Effector memory CD4-positive, alpha-beta T cell (primary cell): ENCODE results near the gene C1orf226.

Experiments used
- DNase-seq, 3 donors: peaks; one replicate each; pipeline ENCODE4 v3.0.0-alpha.2; 2020
- H3K27ac ChIP-seq: 2 replicates; pipeline ENCODE4 v1.7.0; 2013; ENCODE audit warnings: mild to moderate bottlenecking, low read length, moderate library complexity; ENCODE audit not compliant: insufficient read depth, poor library complexity, severe bottlenecking
- H3K27me3 ChIP-seq: replicated peaks from 2 replicates; pipeline ENCODE4 v1.7.0; 2013; ENCODE audit warnings: mild to moderate bottlenecking, low read length; ENCODE audit not compliant: insufficient read depth, control insufficient read depth, poor library complexity, severe bottlenecking
- H3K36me3 ChIP-seq: 2 replicates; pipeline ENCODE4 v1.7.0; 2013; ENCODE audit warnings: mild to moderate bottlenecking, low read length, moderate library complexity; ENCODE audit not compliant: control insufficient read depth, insufficient read depth
- H3K4me1 ChIP-seq: 2 replicates; pipeline ENCODE4 v1.7.0; 2013; ENCODE audit warnings: low read length, mild to moderate bottlenecking; ENCODE audit not compliant: control insufficient read depth, insufficient read depth, poor library complexity, severe bottlenecking
- H3K4me3 ChIP-seq: 2 replicates; pipeline ENCODE4 v1.7.0; 2013; ENCODE audit warnings: low read length, low read depth, mild to moderate bottlenecking; ENCODE audit not compliant: insufficient read depth, poor library complexity, severe bottlenecking
- H3K9me3 ChIP-seq: 2 replicates; pipeline ENCODE4 v1.7.0; 2013; ENCODE audit warnings: mild to moderate bottlenecking, low read length, moderate library complexity; ENCODE audit not compliant: control insufficient read depth

The C1orf226 gene

GRCh38 chr1:162389021-162389818 is 7.7 kb downstream of the C1orf226 start:
- Histone ChIP-seq H3K4me1 (no peaks in the 10 kb centered on the region), H3K27ac (no peak overlapping the region), H3K27me3 (no peaks in the 10 kb centered on the region), H3K36me3 (no peaks in the 10 kb centered on the region), H3K9me3 (no peaks in the 10 kb centered on the region), H3K4me3 (no peak overlapping the region)
- no peak for DNase-seq

- no peaks in the 10 kb centered on the region for H3K27me3 ChIP-seq
- no peak for DNase-seq
- H3K4me3 ChIP-seq: no peak overlapping the region
- no peaks in the 10 kb centered on the region for H3K9me3 ChIP-seq
- H3K27ac ChIP-seq: no peak overlapping the region
- no peaks in the 10 kb centered on the region for H3K4me1 ChIP-seq
- no peaks in the 10 kb centered on the region for H3K36me3 ChIP-seq
Measured at GRCh38 chr1:162389971-162390370, 8.4 kb downstream of the C1orf226 start.

- Histone ChIP-seq H3K27ac (no peak overlapping the region), H3K4me1 (no peaks in the 10 kb centered on the region), H3K9me3 (no peaks in the 10 kb centered on the region), H3K27me3 (no peaks in the 10 kb centered on the region), H3K36me3 (no peaks in the 10 kb centered on the region), H3K4me3 (no peak overlapping the region)
- no peak for DNase-seq
Measured at GRCh38 chr1:162390396-162391185, 9.1 kb downstream of the C1orf226 start.

- Histone ChIP-seq H3K36me3 (no peaks in the 10 kb centered on the region), H3K9me3 (no peaks in the 10 kb centered on the region), H3K27me3 (no peaks in the 10 kb centered on the region), H3K4me1 (no peaks in the 10 kb centered on the region), H3K27ac (no peak overlapping the region), H3K4me3 (no peak overlapping the region)
- no peak for DNase-seq
Measured at GRCh38 chr1:162391790-162392563, 10.4 kb downstream of the C1orf226 start.

- Histone ChIP-seq H3K36me3 (no peaks in the 10 kb centered on the region), H3K4me3 (no peak overlapping the region), H3K4me1 (no peaks in the 10 kb centered on the region), H3K27me3 (peaks cover 3% of the 10 kb centered on the region), H3K27ac (no peak overlapping the region), H3K9me3 (no peaks in the 10 kb centered on the region)
- no peak for DNase-seq
Measured at GRCh38 chr1:162396201-162396906, 14.8 kb downstream of the C1orf226 start.

- Histone ChIP-seq H3K27me3 (peaks cover 3% of the 10 kb centered on the region), H3K27ac (no peak overlapping the region), H3K9me3 (no peaks in the 10 kb centered on the region), H3K4me3 (no peak overlapping the region), H3K4me1 (no peaks in the 10 kb centered on the region), H3K36me3 (no peaks in the 10 kb centered on the region)
- no peak for DNase-seq
Measured at GRCh38 chr1:162397039-162397448, 15.5 kb downstream of the C1orf226 start.

GRCh38 chr1:162397943-162398560 is 16.5 kb downstream of the C1orf226 start:
- Histone ChIP-seq H3K9me3 (no peaks in the 10 kb centered on the region), H3K27me3 (peaks cover 3% of the 10 kb centered on the region), H3K27ac (no peak overlapping the region), H3K36me3 (no peaks in the 10 kb centered on the region), H3K4me3 (no peak overlapping the region), H3K4me1 (no peaks in the 10 kb centered on the region)
- DNase-seq: no peak

- DNase-seq: no peak
- Histone ChIP-seq H3K27ac (no peak overlapping the region), H3K27me3 (peaks cover 3% of the 10 kb centered on the region), H3K9me3 (no peaks in the 10 kb centered on the region), H3K4me1 (no peaks in the 10 kb centered on the region), H3K36me3 (no peaks in the 10 kb centered on the region), H3K4me3 (no peak overlapping the region)
Measured at GRCh38 chr1:162398999-162399580, 17.6 kb downstream of the C1orf226 start.

GRCh38 chr1:162400790-162401355 is 19.3 kb downstream of the C1orf226 start:
- Histone ChIP-seq H3K27ac (no peak overlapping the region), H3K36me3 (no peaks in the 10 kb centered on the region), H3K9me3 (no peaks in the 10 kb centered on the region), H3K27me3 (peaks cover 3% of the 10 kb centered on the region), H3K4me3 (no peak overlapping the region), H3K4me1 (no peaks in the 10 kb centered on the region)
- DNase-seq: no peak
